ENCODE results near the gene SNTB2. TPM values are rescaled to one million over a fixed set of nuclear protein-coding genes. Genes with fewer than 3 reads are reported as not detected.

Gene SNTB2
- total RNA-seq, 5 donors from 2014 or later (not counting 1 experiment from before 2014, with no cell fraction given), result 13.2 to 23.1 (median 17.3) TPM

DNA sequence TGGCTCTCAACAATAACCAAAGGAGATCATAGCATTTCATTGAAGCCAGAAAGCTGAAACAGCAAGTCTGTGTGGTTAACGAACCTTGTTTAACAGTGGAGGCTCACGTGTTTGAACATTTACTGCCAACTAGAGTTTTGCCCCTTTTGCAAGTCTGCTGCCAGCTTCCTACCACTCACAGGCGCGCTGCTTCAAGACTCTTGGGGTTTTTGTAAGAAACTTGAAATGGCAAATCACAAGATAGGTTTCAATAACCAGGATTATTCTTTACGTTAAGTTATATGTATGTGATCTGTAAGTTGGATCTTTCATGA is 1.2 kb downstream of the SNTB2 start:
- Mint-ChIP-seq H3K9me3 (no peaks in the 10 kb centered on the region), H3K27ac (peak overlapping the region; percentile 84 to 89), H3K36me3 (peaks cover 5% of the 10 kb centered on the region), H3K4me1 (peaks cover 43 to 60% (median 55%) of the 10 kb centered on the region in 3 donors), H3K4me3 (peak overlapping the region; percentile 81 to 100 (median 91)), H3K27me3 (no peaks in the 10 kb centered on the region)
- Histone ChIP-seq H3K4me3 (ENCODE audit: control insufficient read depth in 1 of 2, extremely low read depth in 1 of 2, low read length in 1 of 2) (peak overlapping the region; percentile 70 to 78), H3K27ac (ENCODE audit: low read length) (peak overlapping the region; percentile 37), H3K36me3 (ENCODE audit: control insufficient read depth in 2 of 2, extremely low read depth in 1 of 2, insufficient read depth in 1 of 2, low read length in 1 of 2) (no peaks in the 10 kb centered on the region), H3K9me3 (no peaks in the 10 kb centered on the region), H3K27me3 (replicated peaks in 1 of 2; ENCODE audit: control insufficient read depth in 2 of 2, extremely low read depth in 1 of 2, insufficient read depth in 2 of 2, low read length in 1 of 2) (no peaks in the 10 kb centered on the region), H3K4me1 (ENCODE audit: control insufficient read depth in 1 of 2, extremely low read depth in 1 of 2, insufficient read depth in 2 of 2, low read length in 2 of 2) (peaks cover 13 to 50% of the 10 kb centered on the region in 2 experiments)
- ATAC-seq (replicated peaks in 1 of 4), result peak; percentile 25 to 55 (median 32)
- CTCF ChIA-PET, result interaction anchor here (0.6 to 3.2 kb wide), 5 partner anchors 10 to 43 kb away, joined by 3 to 8 read pairs (median 4); no protein-coding TSS in a partner anchor
- DNase-seq, result peak in 34 of 35 experiments; percentile 6 to 68 (median 36)
- WGBS (ENCODE audit: insufficient coverage), result 0% methylated on average over 2 of the region's 5 CpGs
- POLR2A ChIA-PET, result interaction anchor here in 1 of 2 donors (0.7 kb wide), 2 partner anchors 17 to 46 kb away, joined by 3 to 5 read pairs; no protein-coding TSS in a partner anchor

DNA sequence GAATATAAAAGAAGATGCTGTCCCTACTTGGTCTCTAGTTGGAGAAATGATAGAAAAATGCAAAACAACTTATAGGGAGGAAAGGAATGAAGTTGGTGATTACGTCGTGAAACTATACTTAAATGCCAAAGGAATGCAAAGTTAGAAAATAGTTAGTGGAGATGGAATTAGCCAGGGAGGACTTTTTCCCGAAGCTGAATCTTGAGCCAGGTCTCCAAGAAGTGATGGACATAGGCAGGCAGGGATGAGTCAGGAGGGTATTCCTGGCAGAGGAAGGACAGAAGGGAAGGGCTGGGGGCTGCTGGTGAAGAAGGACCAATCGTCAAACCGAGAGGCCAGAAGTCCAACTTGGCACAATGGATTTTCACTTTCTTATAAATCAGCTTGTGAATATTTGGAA is 1.8 kb downstream of the SNTB2 start:
- Histone ChIP-seq H3K4me1 (ENCODE audit: control insufficient read depth in 1 of 2, extremely low read depth in 1 of 2, insufficient read depth in 2 of 2, low read length in 2 of 2) (peaks cover 13 to 49% of the 10 kb centered on the region in 2 experiments), H3K27me3 (replicated peaks in 1 of 2; ENCODE audit: control insufficient read depth in 2 of 2, extremely low read depth in 1 of 2, insufficient read depth in 2 of 2, low read length in 1 of 2) (no peaks in the 10 kb centered on the region), H3K36me3 (ENCODE audit: control insufficient read depth in 2 of 2, extremely low read depth in 1 of 2, insufficient read depth in 1 of 2, low read length in 1 of 2) (no peaks in the 10 kb centered on the region), H3K9me3 (no peaks in the 10 kb centered on the region), H3K4me3 (ENCODE audit: control insufficient read depth in 1 of 2, extremely low read depth in 1 of 2, low read length in 1 of 2) (peak overlapping the region in 1 of 2 donors; percentile 70), H3K27ac (ENCODE audit: low read length) (peak overlapping the region; percentile 37)
- DNase-seq (no peak), ATAC-seq (replicated peaks in 1 of 4) (no peak)
- Mint-ChIP-seq H3K27ac (peak overlapping the region; percentile 84 to 89), H3K4me3 (peak overlapping the region; percentile 81 to 100 (median 91)), H3K4me1 (peaks cover 44 to 60% (median 58%) of the 10 kb centered on the region in 3 donors), H3K27me3 (no peaks in the 10 kb centered on the region), H3K9me3 (no peaks in the 10 kb centered on the region), H3K36me3 (peaks cover 5% of the 10 kb centered on the region)
- ChIA-PET POLR2A (interaction anchor here in 1 of 2 donors (0.7 kb wide), 2 partner anchors 17 to 46 kb away, joined by 3 to 5 read pairs; no protein-coding TSS in a partner anchor), CTCF (interaction anchor here (0.6 to 3.2 kb wide), 5 partner anchors 10 to 43 kb away, joined by 3 to 8 read pairs (median 4); no protein-coding TSS in a partner anchor)
- 85% methylated on average over 2 of the region's 5 CpGs for WGBS (ENCODE audit: insufficient coverage)

DNA sequence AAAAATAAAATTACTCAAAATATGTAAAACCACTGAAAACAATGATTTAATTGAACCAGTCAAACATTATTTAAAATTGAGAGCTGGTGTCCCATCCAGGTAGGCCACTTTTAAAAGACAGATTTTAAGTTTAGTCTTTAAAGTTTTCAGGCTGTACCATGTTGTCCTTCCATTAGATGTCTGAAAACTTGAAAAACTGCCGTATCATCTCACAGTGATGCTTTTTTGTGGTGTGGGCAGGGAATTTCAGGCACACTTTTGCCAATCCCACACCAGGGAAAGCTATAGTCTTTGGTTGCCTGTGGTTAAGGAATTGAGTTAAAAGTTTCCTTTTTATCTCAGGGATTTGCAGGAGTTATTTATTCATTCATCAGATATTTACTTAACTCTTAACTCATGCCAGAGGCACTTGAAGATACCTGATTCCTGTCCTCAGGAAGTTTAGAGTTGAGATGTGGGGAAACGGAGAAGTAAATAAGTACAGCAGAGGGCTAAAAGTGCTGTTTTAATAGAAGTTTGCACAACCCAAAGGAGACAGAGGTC is 3.2 kb downstream of the SNTB2 start:
- ChIA-PET CTCF (interaction anchor here in 1 of 2 donors (0.6 kb wide), 1 partner anchor 62 kb away, joined by 9 read pairs; no protein-coding TSS in a partner anchor), POLR2A (no interaction called here)
- H3K4me1 Mint-ChIP-seq, result peaks cover 43 to 63% (median 63%) of the 10 kb centered on the region in 3 donors
- no peaks in the 10 kb centered on the region for H3K9me3 Mint-ChIP-seq
- no peak overlapping the region for H3K27ac ChIP-seq (ENCODE audit: low read length)
- H3K9me3 ChIP-seq, result no peaks in the 10 kb centered on the region
- peaks cover 15 to 40% of the 10 kb centered on the region in 2 experiments for H3K4me1 ChIP-seq (ENCODE audit: control insufficient read depth in 1 of 2, extremely low read depth in 1 of 2, insufficient read depth in 2 of 2, low read length in 2 of 2)
- H3K4me3 Mint-ChIP-seq, result peak overlapping the region in 2 of 3 donors; percentile 8 to 47
- no peaks in the 10 kb centered on the region for H3K27me3 ChIP-seq (replicated peaks in 1 of 2; ENCODE audit: control insufficient read depth in 2 of 2, extremely low read depth in 1 of 2, insufficient read depth in 2 of 2, low read length in 1 of 2)
- no peak for DNase-seq
- no peak overlapping the region for H3K27ac Mint-ChIP-seq
- WGBS (ENCODE audit: insufficient coverage), result 80% methylated on average over 1 of the region's 2 CpGs
- H3K4me3 ChIP-seq (ENCODE audit: control insufficient read depth in 1 of 2, extremely low read depth in 1 of 2, low read length in 1 of 2), result no peak overlapping the region
- H3K36me3 ChIP-seq (ENCODE audit: control insufficient read depth in 2 of 2, extremely low read depth in 1 of 2, insufficient read depth in 1 of 2, low read length in 1 of 2), result no peaks in the 10 kb centered on the region
- no peaks in the 10 kb centered on the region for H3K27me3 Mint-ChIP-seq
- peaks cover 5% of the 10 kb centered on the region for H3K36me3 Mint-ChIP-seq
- ATAC-seq (replicated peaks in 1 of 4), result no peak

DNA sequence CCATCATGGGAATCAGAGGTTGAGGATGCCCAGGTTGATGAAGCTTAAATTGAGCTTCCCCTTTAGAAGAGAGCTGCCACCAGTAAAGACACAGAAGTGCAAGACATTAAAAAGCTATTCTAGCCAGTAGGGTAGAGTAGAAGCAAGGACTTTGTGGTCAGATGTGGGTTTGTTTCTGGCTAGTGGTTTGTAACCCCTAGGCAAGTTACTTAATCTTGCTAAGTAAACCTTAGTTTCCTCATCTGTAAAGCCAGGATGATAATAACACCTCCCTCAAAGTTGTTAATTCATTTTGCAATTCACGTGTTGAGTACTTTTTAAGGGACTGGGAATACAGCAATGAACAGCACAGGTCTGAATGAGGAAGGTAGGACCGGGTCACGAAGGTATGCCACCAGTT is 3.6 kb downstream of the SNTB2 start:
- ChIA-PET CTCF (interaction anchor here in 1 of 2 donors (0.6 kb wide), 2 partner anchors 63 to 751 kb away, joined by 3 to 9 read pairs; no protein-coding TSS in a partner anchor), POLR2A (no interaction called here)
- Histone ChIP-seq H3K36me3 (ENCODE audit: control insufficient read depth in 2 of 2, extremely low read depth in 1 of 2, insufficient read depth in 1 of 2, low read length in 1 of 2) (no peaks in the 10 kb centered on the region), H3K27me3 (replicated peaks in 1 of 2; ENCODE audit: control insufficient read depth in 2 of 2, extremely low read depth in 1 of 2, insufficient read depth in 2 of 2, low read length in 1 of 2) (no peaks in the 10 kb centered on the region), H3K9me3 (no peaks in the 10 kb centered on the region), H3K27ac (ENCODE audit: low read length) (no peak overlapping the region), H3K4me3 (ENCODE audit: control insufficient read depth in 1 of 2, extremely low read depth in 1 of 2, low read length in 1 of 2) (no peak overlapping the region), H3K4me1 (ENCODE audit: control insufficient read depth in 1 of 2, extremely low read depth in 1 of 2, insufficient read depth in 2 of 2, low read length in 2 of 2) (peaks cover 15 to 35% of the 10 kb centered on the region in 2 experiments)
- Mint-ChIP-seq H3K27me3 (no peaks in the 10 kb centered on the region), H3K36me3 (peaks cover 5% of the 10 kb centered on the region), H3K27ac (peak overlapping the region; percentile 39 to 82), H3K4me3 (peak overlapping the region in 2 of 3 donors; percentile 28 to 47), H3K4me1 (peaks cover 43 to 61% (median 60%) of the 10 kb centered on the region in 3 donors), H3K9me3 (no peaks in the 10 kb centered on the region)
- DNase-seq (peak in 1 of 35 experiments; percentile 16), ATAC-seq (replicated peaks in 1 of 4) (no peak)
- WGBS (ENCODE audit: insufficient coverage), result 38% methylated on average over 2 of the region's 3 CpGs

DNA sequence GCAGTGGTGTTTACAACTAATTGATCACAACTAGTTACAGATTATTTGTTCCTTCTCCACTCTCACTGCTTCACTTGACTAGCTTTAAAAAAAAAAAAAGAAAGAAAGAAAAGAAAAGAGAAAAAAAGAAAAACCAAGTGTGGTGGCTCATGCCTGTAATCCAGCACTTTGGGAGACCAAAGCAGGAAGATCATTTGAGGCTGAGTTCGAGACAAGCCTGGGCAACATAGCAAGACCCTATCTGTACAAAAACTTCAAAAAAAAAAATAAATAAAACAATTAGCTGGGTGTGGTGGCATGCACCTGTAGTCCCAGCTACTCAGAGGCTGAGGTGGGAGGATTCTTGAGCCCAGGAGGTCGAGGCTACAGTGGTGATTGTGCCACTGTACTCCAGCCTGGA is 4.2 kb downstream of the SNTB2 start:
- H3K36me3 Mint-ChIP-seq, result peaks cover 5% of the 10 kb centered on the region

DNA sequence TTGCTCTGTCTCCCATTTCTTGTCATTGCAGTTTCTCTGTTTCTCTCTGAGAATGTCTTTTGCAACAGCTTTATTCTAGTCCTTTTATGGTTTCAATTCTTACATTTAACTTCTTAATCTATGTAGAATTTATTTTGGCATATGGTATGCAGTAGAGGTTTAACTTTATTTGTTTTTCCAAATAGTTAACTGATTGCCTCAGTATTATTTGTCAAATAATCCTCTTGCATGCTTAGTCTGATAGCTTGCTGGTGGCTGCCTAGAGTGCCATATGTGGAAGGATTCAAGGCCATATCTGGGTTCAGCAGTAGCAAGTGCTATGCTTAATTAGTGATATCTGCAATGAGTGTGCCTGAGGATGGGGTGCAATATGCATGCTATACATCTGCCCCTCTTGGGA is 6.9 kb downstream of the SNTB2 start:
- Histone ChIP-seq H3K27ac (ENCODE audit: low read length) (no peak overlapping the region), H3K9me3 (no peaks in the 10 kb centered on the region), H3K27me3 (replicated peaks in 1 of 2; ENCODE audit: control insufficient read depth in 2 of 2, extremely low read depth in 1 of 2, insufficient read depth in 2 of 2, low read length in 1 of 2) (no peaks in the 10 kb centered on the region), H3K36me3 (ENCODE audit: control insufficient read depth in 2 of 2, extremely low read depth in 1 of 2, insufficient read depth in 1 of 2, low read length in 1 of 2) (no peaks in the 10 kb centered on the region), H3K4me1 (ENCODE audit: control insufficient read depth in 1 of 2, extremely low read depth in 1 of 2, insufficient read depth in 2 of 2, low read length in 2 of 2) (peaks cover 6 to 21% of the 10 kb centered on the region in 2 experiments), H3K4me3 (ENCODE audit: control insufficient read depth in 1 of 2, extremely low read depth in 1 of 2, low read length in 1 of 2) (no peak overlapping the region)
- Mint-ChIP-seq H3K36me3 (peaks cover 9% of the 10 kb centered on the region), H3K27ac (no peak overlapping the region), H3K4me3 (no peak overlapping the region), H3K27me3 (no peaks in the 10 kb centered on the region), H3K9me3 (no peaks in the 10 kb centered on the region), H3K4me1 (peaks cover 29 to 53% (median 47%) of the 10 kb centered on the region in 3 donors)
- ChIA-PET CTCF (no interaction called here), POLR2A (no interaction called here)
- no peak for ATAC-seq (replicated peaks in 1 of 4)
- DNase-seq, result no peak

More for the DNA sequence above, 4.2 kb downstream of the SNTB2 start:
- Histone ChIP-seq H3K4me3 (ENCODE audit: control insufficient read depth in 1 of 2, extremely low read depth in 1 of 2, low read length in 1 of 2) (no peak overlapping the region), H3K9me3 (no peaks in the 10 kb centered on the region), H3K4me1 (ENCODE audit: control insufficient read depth in 1 of 2, extremely low read depth in 1 of 2, insufficient read depth in 2 of 2, low read length in 2 of 2) (peaks cover 15 to 30% of the 10 kb centered on the region in 2 experiments), H3K36me3 (ENCODE audit: control insufficient read depth in 2 of 2, extremely low read depth in 1 of 2, insufficient read depth in 1 of 2, low read length in 1 of 2) (no peaks in the 10 kb centered on the region), H3K27me3 (replicated peaks in 1 of 2; ENCODE audit: control insufficient read depth in 2 of 2, extremely low read depth in 1 of 2, insufficient read depth in 2 of 2, low read length in 1 of 2) (no peaks in the 10 kb centered on the region), H3K27ac (ENCODE audit: low read length) (no peak overlapping the region)
- Mint-ChIP-seq H3K4me1 (peaks cover 39 to 58% (median 55%) of the 10 kb centered on the region in 3 donors), H3K9me3 (no peaks in the 10 kb centered on the region), H3K27ac (peak overlapping the region; percentile 39 to 82), H3K4me3 (peak overlapping the region in 1 of 3 donors; percentile 47), H3K27me3 (no peaks in the 10 kb centered on the region)
- WGBS (ENCODE audit: insufficient coverage), result 100% methylated on average over 1 of the region's 2 CpGs
- ChIA-PET POLR2A (no interaction called here), CTCF (interaction anchor here in 1 of 2 donors (0.6 kb wide), 2 partner anchors 63 to 751 kb away, joined by 3 to 9 read pairs; no protein-coding TSS in a partner anchor)
- no peak for ATAC-seq (replicated peaks in 1 of 4)
- DNase-seq, result no peak

All from T-cell (primary cell).